Cortex of kidney (tissue), 1 donor: ENCODE results near the gene PNLIPRP1.

Experiments
- DNase-seq: peaks from one replicate; lab custom pipeline; 2025; lab: John Stamatoyannopoulos, UW

The PNLIPRP1 gene

GRCh38 chr10:116599991-116600390 is 9.2 kb downstream of the PNLIPRP1 start:
- DNase-seq, result no peak

DNA sequence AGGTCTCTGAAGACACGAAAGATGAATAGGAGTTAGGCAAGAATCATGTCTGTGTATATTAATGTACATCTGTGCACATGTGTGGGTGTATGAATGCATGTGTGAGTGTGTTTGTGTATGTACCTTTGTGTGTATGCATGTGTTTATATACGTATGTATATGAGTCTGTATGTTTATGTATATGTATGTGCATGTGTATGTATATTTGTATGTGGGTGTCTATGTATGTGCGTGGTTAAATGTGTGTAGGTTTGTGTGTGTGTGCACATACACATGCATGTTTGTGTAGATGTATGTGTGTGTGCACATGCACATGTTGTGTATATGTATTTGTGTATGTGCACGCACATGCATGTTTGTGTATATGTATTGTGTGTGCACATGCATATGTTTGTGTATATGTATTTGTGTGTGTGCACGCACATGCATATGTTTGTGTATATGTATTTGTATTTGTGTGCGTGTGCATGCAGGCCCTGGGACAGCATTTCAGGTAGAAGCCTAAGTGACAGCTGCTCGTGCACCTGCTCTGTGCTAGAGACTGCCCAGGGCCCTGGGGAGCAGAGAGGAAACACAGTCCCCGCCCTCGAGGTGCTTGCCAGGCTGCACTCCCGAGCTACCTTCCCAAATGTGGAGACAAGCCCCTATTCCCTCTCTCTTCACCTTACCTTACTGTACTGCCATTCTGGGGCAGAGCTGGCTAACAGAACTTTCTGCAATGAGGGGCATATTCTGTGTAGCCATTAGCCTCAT is 12.1 kb downstream of the PNLIPRP1 start:
- DNase-seq, result no peak

GRCh38 chr10:116606061-116606483 is 15.3 kb downstream of the PNLIPRP1 start:
- DNase-seq, result no peak

DNA sequence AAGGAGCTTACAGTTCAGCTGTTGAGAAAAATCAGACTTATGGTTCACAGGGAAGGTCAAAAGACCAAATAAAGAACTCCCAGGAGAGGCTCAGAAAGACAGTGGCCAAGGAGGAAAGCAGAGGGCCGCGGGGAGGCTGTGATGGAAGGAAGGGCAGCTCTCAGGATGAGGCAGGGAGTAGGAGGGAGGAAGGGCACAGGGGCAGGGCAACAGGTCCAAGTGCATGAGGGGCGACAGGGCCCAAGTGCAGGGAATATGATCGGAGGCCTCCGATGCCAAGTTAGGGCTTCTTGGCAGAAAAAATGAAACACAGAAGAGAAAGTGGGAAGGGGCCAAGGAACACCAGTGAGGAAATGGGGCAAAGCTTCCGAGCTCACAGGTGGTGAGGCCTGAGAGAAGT is 16.6 kb downstream of the PNLIPRP1 start:
- no peak for DNase-seq

GRCh38 chr10:116608686-116609594 is 18.2 kb downstream of the PNLIPRP1 start:
- DNase-seq, result no peak

DNA sequence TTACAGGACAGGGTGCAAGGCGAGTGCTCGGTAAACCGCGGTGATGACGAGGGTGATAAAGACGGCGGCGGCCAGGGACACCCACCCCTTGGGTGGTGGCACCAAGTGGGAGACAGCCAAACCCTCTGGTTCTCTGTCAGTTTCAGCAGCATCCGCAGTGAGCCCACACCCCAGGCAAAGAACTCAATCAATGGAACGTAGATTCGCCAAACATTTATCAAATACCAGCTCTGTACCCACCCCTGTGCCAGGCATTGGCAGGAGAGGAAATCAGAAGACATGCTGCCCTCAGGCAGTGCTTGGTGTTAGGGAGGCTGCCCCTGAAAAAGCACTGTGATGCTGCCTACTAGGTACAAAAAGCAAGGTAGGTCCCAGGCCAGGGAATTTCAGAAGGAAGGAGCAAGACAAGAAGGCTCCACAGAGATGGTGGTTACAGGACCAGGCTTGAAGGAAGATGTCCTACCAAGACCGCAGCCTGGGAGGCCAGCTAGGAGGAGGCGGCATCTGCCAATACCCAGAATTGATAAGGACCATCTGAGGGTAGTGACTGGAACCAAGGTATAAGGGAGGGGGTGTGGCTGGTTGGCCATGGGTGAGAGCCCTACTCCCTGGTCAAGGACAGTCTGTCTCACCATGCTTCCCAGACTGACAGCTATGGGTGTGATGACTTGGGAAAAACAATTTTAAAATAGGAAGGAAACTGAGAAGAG is 19.8 kb downstream of the PNLIPRP1 start:
- no peak for DNase-seq

DNA sequence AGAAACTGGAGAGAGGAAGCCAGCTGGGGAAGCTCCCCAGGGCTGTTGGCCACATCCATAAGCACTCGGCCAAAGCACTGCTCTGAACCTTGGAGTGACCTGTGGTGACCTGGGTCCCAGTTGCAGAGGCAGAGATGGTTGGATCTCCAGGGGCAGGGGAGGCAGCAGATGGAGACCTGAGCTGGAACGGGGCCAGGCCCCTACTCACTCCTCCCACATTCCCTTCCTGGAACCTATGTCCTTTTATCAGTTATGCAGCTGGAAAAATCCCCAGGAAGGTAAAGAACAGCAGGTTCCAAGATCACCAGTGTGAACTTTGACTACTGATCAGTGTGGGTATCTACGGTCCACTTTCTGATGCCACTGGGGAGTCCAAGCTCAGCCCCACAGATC is 20.4 kb downstream of the PNLIPRP1 start:
- no peak for DNase-seq

- DNase-seq, result no peak
These were observed 21.5 kb downstream of the PNLIPRP1 start for GRCh38 chr10:116612107-116612769.

- no peak for DNase-seq
These were observed 22.7 kb downstream of the PNLIPRP1 start for GRCh38 chr10:116613471-116613870.

DNA sequence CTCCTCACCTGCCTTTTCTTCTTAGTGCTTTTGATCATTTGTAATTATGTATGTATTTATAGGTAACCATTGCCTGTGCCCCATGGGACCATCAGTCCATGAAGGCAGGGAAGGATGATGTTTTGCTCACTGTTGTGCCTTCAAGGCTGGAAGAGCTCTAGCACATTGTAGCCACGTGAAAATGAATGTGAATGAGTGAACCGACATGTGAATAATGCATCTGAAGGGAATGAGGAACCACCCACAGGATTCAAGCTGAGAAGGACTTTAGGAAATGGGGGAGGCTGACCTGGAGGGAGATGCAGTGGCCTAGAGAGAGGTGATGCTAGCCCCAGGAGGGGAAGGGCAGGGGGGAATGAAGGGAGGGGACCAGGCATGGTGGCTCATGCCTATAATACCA is 24.0 kb downstream of the PNLIPRP1 start:
- DNase-seq, result no peak

- DNase-seq, result no peak
These were observed 24.5 kb downstream of the PNLIPRP1 start for GRCh38 chr10:116615199-116615776.

GRCh38 chr10:116620423-116621400 is 30.0 kb downstream of the PNLIPRP1 start, which contains the start of gene PNLIPRP2:
TSS of gene PNLIPRP2 (plus strand) at chr10:116620953.
- DNase-seq, result no peak

GRCh38 chr10:116621476-116621875 is 30.7 kb downstream of the PNLIPRP1 start:
- DNase-seq, result no peak

DNA sequence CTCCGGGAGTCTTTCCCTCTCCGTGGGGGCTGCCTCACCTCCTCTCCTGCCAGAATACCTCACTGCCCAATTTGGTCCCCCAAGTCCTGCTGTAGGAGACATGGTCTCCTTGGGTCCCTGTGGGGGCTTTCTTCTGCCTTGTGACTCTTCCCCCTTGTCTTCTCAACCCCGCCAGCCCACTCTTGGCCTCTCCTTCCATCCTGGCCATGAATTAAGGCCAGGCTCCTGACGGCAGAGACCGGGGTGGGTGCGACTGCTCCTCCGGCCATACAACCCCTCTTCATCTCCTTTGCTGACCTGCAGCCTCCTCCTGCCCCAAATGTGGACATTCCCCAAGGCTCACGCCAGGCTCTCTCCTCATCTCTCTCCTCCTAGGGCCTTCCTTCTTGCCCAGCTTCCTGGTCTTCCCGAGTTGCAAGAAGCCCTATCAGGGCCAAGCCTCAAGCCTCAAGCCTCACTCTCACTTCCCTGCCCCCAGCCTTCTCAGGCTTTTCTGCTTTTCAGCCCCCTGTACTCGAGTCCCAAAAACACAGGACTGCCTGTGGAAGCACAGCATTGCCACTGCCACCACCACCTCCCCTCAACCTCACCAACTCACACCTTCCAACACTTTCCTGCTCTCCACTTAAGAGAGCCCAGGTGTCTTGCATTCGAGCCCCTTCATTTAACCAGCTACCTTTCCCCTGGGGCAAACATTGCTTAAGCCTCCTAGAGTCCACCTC is 31.3 kb downstream of the PNLIPRP1 start:
- DNase-seq, result no peak

- no peak for DNase-seq
These were observed 35.1 kb downstream of the PNLIPRP1 start for GRCh38 chr10:116625845-116626244.

DNA sequence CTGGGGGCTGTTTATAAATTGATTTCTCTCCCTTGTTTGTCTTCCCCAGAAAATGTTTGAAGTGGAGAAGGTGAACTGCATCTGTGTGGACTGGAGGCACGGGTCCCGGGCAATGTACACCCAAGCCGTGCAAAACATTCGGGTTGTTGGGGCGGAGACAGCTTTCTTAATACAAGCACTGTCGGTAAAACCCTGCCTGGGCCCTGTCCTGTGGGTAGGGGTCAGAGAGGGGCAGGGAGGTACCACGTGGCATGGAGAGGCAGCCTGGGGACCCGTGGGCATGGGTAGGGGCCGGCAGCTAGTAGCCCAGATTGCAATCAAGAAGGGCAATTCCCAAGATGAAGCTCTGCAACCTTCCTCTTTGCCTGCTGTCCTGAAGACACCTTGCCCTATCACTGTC is 36.1 kb downstream of the PNLIPRP1 start:
- DNase-seq, result no peak

DNA sequence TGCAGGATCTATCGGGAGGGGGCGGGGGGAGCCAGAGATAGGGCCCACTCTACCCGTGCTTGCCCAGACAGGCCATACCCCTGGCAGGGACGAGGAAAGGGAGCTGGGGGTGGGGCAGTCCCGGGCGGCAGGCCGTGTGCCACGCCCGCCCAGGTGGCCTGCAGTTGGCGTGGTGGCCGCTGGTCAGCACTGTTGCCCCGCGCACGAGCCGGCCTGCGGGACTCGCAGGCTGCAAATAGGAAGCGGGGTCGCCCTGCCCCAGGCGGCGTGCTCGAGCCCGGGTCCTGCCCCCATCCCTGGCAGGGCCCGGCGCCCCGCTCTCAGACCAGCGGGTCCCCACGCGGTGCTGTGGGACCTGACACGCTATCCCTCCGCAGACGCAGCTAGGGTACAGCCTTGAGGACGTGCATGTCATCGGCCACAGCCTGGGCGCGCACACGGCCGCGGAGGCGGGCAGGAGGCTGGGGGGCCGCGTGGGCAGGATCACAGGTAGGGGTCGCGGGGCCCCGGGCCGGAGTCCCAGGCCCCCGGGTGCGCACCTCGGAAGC is 36.7 kb downstream of the PNLIPRP1 start:
- DNase-seq, result no peak

DNA sequence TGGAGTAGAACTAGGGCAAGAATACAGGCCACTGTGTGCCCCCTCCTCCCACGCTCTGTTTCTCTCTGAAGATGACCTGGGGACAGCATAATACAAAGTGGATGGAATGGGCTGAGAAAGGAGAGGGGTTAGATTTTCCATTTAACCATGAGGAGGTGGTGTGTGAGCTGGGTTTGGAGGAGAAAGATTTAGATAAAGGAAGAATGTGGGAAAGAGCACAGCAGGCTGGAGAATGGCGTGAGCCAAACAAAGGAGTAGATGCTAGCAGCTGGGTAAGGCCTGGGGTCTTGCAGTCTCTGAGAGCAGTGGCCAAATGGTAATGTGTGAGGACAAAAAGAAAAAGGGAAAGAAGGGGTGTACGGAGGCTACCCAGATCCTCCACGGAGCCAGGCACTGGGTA is 38.6 kb downstream of the PNLIPRP1 start:
- DNase-seq, result no peak

DNA sequence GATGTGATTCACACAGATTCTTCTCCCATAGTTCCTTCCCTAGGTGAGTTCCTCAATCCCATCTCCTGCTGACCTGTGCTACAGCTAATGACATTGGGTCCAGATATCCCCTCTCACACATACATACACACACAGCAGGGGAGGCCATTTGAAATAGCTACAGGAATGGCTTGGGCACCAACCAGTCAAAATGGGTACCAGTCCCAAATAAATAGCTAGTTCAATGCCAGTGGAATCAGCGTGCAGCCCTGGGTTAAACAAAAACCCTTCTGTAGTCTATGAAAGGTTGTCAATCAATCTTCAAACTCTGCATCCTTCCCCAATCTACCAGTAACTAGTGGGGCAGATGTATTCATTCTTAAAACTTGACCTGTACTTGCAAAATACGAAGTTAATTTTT is 39.3 kb downstream of the PNLIPRP1 start:
- DNase-seq, result no peak
